ENCODE measurements around the gene CASP7.

DNA sequence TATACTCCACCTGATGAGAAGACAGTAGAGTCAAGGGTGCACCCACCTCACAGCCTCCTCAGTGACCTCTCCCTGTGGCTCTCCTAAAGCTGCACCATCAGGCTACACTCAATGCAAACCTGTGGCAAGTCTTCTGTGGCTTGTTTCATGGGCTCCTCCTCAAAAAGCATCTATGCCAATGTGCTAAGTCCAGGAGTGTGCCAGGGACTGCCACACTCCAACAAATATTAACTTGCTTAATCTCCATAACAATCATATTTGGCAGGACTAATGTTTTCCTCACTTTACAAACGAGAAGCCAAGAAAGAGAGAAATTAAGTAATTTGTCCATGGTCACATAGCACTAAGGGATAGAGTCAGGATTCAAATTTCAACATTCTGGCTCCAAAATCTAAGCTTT, 27.8 kb upstream of the CASP7 start:
- TF ChIP-seq, protein P1, sequence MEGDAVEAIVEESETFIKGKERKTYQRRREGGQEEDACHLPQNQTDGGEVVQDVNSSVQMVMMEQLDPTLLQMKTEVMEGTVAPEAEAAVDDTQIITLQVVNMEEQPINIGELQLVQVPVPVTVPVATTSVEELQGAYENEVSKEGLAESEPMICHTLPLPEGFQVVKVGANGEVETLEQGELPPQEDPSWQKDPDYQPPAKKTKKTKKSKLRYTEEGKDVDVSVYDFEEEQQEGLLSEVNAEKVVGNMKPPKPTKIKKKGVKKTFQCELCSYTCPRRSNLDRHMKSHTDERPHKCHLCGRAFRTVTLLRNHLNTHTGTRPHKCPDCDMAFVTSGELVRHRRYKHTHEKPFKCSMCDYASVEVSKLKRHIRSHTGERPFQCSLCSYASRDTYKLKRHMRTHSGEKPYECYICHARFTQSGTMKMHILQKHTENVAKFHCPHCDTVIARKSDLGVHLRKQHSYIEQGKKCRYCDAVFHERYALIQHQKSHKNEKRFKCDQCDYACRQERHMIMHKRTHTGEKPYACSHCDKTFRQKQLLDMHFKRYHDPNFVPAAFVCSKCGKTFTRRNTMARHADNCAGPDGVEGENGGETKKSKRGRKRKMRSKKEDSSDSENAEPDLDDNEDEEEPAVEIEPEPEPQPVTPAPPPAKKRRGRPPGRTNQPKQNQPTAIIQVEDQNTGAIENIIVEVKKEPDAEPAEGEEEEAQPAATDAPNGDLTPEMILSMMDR (IDR thresholded peaks at IDR 0.05; ENCODE audit: low read depth, low read length, missing input control) = no peak
- TF ChIP-seq RXRA (IDR thresholded peaks at IDR 0.05) = peak in 1 of 2 donors; percentile 34
- no peak for TF ChIP-seq RAD21 (IDR thresholded peaks at IDR 0.05)
- TF ChIP-seq, protein P2, sequence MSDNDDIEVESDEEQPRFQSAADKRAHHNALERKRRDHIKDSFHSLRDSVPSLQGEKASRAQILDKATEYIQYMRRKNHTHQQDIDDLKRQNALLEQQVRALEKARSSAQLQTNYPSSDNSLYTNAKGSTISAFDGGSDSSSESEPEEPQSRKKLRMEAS (IDR thresholded peaks at IDR 0.05) = no peak
- TF ChIP-seq FOXA2 (IDR thresholded peaks at IDR 0.05) = no peak
- TF ChIP-seq GABPA (IDR thresholded peaks at IDR 0.05 in 1 of 2, conservative IDR thresholded peaks at IDR 0.05 in 1 of 2) = no peak
- TF ChIP-seq, protein P3, sequence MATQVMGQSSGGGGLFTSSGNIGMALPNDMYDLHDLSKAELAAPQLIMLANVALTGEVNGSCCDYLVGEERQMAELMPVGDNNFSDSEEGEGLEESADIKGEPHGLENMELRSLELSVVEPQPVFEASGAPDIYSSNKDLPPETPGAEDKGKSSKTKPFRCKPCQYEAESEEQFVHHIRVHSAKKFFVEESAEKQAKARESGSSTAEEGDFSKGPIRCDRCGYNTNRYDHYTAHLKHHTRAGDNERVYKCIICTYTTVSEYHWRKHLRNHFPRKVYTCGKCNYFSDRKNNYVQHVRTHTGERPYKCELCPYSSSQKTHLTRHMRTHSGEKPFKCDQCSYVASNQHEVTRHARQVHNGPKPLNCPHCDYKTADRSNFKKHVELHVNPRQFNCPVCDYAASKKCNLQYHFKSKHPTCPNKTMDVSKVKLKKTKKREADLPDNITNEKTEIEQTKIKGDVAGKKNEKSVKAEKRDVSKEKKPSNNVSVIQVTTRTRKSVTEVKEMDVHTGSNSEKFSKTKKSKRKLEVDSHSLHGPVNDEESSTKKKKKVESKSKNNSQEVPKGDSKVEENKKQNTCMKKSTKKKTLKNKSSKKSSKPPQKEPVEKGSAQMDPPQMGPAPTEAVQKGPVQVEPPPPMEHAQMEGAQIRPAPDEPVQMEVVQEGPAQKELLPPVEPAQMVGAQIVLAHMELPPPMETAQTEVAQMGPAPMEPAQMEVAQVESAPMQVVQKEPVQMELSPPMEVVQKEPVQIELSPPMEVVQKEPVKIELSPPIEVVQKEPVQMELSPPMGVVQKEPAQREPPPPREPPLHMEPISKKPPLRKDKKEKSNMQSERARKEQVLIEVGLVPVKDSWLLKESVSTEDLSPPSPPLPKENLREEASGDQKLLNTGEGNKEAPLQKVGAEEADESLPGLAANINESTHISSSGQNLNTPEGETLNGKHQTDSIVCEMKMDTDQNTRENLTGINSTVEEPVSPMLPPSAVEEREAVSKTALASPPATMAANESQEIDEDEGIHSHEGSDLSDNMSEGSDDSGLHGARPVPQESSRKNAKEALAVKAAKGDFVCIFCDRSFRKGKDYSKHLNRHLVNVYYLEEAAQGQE (IDR thresholded peaks at IDR 0.05) = no peak

Data from liver (tissue), 3 donors.